LNCaP clone FGC (cell line): Measurements from ENCODE around the gene SPAG4.

ENCODE experiments used
- DNase-seq: peaks from one replicate; pipeline ENCODE4 v3.0.0-alpha.2; 2011; ENCODE audit warnings: low read depth
- H3K4me3 ChIP-seq: 2 replicates; pipeline ENCODE4 v1.5.1; 2011; ENCODE audit warnings: mild to moderate bottlenecking, low read depth, low read length, control low read depth
- TF ChIP-seq, protein P1 (sequence below): IDR thresholded peaks from 2 replicates; pipeline ENCODE4 v1.5.1; 2012; ENCODE audit warnings: mild to moderate bottlenecking; ENCODE audit not compliant: control insufficient read depth, insufficient read depth; ENCODE audit errors: extremely low read depth

SPAG4 gene

DNA sequence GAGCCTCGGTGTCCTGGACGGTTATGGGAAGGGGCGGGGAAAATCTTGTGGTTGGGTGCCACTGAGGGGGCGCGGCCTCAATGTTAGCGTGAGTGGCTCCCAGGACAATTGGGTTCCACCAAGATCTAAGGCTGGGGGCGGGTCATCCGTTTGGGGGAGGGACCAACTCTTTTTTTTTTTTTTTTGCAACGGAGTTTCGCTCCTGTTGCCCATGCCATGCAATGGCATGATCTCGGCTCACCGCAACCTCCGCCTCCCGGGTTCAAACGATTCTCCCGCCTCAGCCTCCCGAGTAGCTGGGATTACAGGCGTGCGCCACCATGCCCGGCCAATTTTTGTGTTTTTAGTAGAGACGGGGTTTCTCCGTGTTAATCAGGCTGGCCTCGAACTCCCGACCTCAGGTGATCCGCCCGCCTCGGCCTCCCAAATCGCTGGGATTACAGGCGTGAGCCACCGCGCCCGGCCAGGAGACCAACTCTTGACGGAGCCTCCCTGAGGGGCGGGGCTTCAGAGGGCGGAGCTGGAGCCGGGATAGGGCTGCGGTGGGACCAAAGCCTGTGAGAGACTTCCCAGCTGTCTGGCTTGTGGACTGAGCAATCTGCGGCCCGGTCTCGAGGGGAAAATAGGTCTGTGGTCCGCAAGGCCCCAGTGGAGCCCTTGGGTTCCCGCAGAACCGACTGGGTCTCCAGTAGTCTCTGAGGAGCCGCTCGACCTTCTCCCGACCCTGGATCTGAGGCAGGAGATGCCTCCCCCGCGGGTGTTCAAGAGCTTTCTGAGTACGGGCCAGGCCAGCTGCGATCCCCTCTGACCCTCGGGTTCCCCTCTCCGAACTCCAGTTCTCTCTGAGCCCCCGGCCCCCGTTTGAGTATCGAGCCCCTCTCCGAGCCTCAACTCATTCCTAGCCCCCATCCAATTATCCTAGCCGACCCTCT lies 1.1 kb downstream of the SPAG4 start:
- TF ChIP-seq, protein P1, sequence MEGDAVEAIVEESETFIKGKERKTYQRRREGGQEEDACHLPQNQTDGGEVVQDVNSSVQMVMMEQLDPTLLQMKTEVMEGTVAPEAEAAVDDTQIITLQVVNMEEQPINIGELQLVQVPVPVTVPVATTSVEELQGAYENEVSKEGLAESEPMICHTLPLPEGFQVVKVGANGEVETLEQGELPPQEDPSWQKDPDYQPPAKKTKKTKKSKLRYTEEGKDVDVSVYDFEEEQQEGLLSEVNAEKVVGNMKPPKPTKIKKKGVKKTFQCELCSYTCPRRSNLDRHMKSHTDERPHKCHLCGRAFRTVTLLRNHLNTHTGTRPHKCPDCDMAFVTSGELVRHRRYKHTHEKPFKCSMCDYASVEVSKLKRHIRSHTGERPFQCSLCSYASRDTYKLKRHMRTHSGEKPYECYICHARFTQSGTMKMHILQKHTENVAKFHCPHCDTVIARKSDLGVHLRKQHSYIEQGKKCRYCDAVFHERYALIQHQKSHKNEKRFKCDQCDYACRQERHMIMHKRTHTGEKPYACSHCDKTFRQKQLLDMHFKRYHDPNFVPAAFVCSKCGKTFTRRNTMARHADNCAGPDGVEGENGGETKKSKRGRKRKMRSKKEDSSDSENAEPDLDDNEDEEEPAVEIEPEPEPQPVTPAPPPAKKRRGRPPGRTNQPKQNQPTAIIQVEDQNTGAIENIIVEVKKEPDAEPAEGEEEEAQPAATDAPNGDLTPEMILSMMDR, result no peak
- DNase-seq, result peak; percentile 97
- H3K4me3 ChIP-seq, result peak overlapping the region; percentile 17; the same call in 1 of the 2 replicates

DNA sequence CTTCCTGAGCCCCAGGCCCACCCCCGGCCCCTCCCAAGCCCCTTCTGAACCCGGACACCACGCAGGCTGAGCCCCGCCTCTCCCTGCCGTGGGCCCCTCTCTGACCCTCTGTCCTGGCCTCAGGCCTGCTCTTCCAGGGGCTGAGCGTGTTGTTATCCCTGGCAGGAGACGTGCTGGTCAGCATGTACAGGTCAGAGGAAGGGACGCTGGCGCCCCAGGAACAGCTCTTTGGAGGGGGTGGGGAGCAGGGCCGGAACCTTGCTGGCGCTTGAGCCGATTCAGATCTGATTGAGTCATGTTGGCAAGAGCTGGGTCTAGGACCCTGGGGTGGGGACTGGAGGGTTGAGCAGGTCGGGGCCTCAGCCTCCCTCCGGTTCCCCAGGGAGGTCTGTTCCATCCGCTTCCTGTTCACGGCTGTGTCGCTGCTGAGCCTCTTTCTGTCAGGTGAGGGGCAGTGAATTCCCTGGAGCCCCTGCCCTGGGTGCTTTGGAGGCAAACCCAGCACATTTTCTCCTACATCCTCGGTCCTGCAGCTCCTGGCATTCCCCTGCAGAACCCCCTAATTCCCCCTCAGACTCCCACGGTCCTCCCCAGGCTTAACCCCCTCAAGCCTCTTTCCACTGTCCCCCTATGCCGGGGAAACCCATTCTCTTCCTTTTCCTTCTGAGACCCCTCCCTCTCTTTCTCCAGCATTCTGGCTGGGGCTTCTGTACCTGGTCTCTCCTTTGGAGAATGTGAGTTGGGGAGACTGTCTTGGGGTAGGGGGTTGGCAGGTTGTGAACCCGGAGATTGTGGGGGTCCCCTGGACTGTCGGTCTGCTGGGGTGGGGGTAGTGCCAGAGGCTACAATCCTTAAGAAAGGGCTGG lies 2.0 kb downstream of the SPAG4 start:
- no peak for DNase-seq
- TF ChIP-seq, protein P1, result no peak
- no peak overlapping the region for H3K4me3 ChIP-seq

DNA sequence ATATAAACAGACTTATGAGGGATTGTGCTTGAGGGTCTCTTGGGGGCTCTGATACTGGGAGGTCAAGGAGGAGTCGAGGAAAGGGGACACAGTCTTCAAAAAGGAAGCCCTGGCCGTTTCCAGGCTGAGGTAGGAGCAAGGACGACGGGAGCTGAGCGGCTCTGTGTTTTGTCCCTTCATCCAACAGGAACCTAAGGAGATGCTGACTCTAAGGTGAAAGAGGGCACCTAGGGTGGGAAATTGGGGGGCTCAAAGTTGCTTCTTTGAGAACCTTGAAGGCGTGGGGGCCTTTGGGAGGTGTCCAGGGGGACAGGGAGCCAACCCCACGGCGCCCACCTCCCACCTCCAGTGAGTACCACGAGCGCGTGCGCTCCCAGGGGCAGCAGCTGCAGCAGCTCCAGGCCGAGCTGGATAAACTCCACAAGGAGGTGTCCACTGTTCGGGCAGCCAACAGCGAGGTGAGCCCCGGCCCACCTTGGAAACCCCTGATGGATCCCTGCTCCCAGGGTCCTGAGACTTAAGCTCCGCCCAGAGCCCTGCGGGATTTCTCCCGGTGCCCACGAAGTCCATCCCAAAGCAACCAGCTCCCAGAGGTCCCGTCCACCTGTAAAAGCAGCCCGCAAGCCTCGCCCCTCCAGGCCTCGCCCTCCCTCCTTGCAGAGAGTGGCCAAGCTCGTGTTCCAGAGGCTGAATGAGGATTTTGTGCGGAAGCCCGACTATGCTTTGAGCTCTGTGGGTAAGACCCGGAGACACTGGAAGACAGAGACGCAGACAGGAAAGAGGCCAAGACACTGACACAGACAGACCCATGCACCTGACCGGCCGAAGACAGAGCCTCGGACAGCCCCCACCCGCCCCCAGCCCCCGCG lies 2.9 kb downstream of the SPAG4 start:
- TF ChIP-seq, protein P1, result no peak
- DNase-seq, result no peak

DNA sequence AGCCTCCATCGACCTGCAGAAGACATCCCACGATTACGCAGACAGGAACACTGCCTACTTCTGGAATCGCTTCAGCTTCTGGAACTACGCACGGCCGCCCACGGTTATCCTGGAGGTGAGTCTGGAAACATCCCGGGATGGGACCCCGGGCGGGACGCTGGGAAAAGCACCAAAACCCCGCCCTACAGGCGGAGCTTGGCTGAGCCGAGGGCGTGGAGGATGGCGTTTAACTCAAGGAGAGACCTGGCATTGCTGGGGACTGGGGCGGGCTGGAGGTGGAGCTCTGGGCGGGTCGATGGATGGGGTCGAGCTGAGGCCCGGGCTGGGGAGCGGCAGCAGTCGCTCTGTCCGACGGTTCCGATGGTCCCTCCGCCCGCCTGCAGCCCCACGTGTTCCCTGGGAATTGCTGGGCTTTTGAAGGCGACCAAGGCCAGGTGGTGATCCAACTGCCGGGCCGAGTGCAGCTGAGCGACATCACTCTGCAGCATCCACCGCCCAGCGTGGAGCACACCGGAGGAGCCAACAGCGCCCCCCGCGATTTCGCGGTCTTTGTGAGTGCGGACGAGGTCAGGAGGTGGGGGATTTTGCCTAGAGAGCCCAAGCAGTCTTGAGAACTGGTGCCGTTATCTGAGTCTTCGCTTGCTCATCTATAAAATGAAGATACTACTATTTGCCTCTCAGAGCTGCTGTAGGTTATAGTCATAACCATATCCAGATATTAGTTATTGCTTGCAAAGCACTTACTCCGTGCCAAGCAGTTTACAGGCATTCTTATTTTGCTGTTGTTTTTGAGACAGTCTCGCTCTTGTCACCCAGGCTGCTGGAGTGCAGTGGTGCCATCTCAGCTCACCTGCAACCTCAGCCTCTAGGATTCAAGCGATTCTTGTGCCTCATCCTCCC lies 3.8 kb downstream of the SPAG4 start:
- DNase-seq, result no peak
- TF ChIP-seq, protein P1, result peak; percentile 35; the same call in 1 of the 2 replicates
- H3K4me3 ChIP-seq, result peak overlapping the region; percentile 52

More for the DNA sequence above, 2.9 kb downstream of the SPAG4 start:
- peak overlapping the region; percentile 52 for H3K4me3 ChIP-seq

DNA sequence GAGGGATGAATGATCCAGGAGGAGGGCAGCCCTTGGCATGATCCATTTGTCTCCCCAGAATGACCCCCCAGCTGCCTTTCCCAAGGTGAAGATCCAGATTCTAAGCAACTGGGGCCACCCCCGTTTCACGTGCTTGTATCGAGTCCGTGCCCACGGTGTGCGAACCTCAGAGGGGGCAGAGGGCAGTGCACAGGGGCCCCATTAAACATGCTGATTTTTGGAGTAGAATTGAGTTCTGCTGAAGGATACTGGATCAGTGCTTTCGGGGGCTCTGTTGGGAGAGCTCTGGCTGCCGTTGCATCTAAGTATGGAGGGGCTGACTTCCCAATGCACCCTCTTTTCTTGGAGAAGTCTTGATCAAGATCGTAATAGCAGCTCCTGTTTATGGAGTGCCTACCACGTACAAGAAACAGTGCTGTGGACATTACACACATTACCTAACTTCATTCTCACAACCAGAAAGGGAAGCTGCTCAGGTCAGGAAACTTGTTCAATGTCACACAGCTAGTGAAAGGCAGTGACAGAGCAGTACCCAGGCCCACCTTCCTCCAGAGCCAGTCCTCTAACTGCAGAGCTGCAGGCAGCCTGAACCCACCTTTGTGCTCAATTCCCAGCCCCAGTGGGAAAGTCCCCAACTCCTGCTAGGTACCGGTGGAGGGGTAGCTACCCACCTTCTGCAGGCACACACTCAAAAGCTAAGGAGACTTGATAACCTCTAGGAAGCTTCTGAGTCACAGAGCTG lies 5.4 kb downstream of the SPAG4 start:
- no peak for DNase-seq
- no peak overlapping the region for H3K4me3 ChIP-seq
- TF ChIP-seq, protein P1, result no peak
